HG02885 (cell line): ENCODE data around the gene DNAH17.

Source experiments
- ATAC-seq: cut with Tn5 transposase; IDR thresholded peaks from one replicate; pipeline ENCODE4 v1.9.1; 2021; ENCODE audit warnings: mild to moderate bottlenecking; ENCODE audit not compliant: unreplicated experiment, poor library complexity

DNAH17 gene

DNA sequence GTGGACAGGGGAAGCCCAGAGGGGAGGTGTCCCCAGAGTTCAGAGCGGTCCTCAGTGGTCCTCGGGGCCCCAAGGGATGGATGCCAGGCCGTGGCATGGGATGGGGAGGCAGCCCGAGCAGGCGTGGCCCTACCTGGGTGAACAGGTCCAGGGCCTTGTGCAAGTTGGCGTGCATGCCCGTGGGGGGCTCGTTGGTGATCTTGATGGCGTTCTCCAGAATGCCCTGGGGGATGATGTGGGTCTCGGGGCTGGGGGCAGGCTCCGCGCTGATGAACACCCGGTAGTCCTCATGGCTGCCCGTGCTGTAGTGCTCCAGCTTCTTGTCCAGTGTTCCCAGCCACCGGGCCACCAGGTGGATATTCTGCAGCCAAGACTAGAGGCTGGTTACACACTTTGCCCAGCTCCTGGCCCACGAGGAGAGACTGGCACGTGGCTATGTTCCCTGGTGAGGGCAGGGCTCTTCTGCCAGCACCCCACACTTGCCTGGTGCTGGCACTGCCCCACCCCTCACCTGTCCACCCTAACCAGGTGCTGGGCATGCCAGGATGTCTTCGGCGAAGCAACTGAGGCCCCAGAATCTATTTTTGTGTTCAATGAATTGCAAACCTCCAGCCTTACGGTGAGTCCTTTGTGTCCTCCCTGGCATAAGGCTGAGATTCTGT lies 139.6 kb downstream of the DNAH17 start:
- no peak for ATAC-seq

DNA sequence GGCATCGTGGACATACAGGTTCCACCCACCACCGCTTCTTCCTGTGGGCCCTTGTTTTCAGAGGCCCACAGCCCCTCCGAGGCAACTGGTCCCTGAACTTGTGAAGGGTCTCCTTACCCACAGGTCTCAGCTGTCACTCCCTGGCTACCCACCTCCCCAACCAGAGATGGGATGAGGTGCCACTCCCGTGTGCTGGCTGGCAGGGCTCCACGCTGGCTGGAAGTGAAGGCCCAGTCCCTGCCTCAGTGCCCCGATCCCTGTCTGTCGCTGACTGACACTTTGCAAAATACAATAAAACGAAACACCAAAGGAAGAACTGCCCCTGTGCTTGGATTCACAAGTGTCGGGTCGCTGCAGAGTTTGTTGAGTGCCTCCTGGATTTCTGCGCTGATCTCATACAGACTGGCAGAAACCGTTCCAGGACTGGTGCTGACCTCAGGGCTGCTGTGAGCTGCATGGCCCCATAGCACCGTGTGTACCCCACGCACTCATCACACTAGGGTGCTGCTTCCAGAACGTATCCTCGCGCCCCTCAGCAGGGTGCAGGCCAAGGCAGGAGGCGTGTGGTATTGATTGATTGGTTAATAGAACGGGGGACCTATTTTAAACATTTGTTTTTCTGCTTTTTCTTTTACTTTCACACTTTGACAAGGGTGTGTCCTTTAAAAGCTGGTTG lies 141.7 kb downstream of the DNAH17 start:
- no peak for ATAC-seq

DNA sequence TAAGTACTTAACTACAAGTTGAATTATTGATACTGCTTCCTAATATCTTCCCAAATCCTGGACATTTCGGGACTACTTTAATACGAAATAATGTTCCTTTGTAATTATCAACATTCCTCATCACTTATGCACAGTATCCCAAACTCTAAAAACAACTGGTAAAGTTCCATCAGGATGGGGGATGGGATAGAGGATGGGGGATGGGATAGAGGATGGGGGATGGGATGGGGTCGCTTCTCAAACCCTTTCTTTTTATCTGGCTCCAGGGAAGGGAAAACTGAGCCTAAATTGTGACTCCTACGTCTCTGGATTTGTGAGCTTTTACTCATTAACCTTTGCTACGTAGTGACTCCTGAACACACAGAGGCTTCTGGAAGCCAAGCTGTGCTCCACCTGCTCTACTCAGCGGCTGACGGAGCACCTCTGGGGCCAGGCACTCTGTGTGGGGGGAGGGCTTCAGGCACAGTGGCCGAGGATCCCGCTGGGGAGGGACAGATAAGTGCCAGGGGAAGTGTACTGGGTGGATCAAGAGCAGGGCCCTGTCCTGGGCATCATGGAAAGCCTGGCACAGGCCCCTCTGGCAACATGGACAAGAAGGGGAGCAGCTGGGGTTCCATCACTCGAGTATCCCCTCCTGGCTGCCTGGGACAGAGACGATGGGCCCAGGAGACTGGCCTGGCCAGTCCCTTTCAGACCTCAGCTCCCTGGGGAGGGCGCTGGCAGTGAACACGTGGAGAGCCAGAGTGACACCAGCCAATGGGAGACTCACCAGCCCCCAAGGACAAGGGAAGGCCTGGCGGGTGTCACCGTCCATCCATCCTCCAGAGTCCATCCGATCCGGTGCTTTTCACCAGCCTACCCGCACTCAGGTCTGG lies 142.5 kb downstream of the DNAH17 start:
- no peak for ATAC-seq

DNA sequence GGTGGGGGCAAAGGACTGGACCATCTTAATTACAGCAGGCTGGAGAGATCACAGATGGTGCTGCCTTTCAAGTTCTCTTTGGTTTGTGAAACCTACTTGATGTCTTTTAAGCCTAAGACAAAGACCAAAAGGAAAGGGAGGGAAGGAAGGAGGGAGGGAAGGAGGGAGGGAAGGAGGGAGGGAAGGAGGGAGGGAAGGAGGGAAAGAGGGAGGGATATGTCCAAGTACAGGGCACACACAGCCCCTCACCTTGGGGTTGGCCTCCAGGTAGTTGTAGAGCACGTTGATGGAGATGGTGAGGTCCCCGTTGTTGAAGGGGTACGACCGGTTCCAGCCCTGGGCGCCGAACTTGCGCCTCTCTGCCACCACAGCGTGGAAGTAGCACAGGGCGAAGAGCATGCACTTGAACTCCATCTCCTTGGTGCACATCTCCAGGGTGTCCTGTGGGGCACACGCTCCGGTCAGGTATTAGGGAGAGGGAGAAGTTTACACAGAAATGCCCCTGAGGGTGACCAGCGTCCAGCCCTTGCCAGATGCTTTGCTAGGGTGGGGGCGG lies 143.3 kb downstream of the DNAH17 start:
- no peak for ATAC-seq

DNA sequence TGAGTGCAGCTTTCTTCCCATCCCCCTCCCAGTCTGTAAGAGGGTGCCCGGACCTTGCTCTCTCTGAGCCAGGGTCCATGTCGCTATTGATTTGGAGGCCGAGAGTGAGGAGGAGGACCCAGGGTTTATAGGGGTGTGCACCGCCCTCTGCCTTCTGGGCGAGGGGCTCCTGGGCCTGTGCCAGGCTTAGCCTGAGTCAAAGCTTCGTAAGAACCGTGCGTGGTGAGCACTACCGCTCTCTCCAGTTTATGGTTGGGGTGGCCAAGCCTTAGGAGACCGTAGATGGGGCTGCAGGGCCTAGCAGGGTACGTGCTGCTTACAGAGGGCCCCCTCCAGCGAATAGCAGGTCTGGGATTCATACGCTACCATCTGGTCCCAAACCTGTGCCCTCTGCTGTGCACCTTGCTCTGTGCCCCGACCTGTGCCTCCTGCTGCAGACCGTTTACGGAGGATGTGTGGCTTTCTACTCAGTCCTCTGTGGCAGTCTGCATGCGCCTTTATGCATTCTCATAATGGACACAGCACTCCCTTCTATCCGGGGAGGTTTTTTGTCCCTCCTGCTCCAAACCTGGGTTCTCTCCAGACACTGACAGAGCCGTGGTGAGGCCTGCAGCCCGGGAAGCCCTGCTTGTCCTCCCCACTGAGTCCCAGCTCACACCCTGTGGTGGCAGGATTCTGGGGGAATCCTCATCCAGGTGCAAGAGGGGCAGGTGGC lies 144.0 kb downstream of the DNAH17 start:
- ATAC-seq, result no peak

DNA sequence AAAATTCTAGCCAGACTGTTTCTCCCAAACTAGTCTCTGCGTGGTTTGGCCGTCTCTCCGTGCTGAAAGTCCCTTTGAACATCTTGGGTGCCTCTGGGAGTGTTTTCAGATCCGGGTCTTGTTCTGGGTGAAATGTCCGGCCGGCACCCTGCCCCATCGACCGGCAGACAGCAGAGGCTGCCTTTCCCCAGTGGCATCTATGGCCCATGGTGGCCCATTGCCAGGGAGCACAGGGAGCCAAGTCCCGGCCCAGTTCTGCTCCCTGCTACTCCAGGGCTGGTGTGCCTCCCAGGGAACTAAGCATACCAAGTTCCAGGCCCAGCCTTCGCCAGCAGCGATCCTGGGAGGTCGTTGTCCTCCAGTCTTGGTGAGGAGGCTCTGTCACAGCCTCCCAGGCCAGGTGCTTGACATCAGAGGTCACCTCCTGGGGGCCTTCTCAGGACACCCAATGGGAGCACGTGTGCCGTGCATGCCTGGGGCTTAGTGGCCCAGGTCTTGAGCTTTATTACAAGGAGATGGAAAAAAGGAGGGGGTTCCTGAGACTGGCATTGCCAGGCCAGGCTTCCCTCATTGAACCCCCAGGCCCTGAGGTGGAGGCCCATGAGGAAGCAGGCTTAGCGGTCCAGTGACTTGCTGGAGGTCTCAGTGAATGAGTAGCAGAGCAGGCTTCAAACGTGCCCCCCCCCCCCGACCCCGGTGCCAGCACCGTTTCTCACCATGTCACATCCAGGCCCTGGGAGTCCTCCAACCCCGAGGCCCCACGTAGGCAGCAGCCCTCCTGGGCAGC lies 144.8 kb downstream of the DNAH17 start:
- no peak for ATAC-seq

DNA sequence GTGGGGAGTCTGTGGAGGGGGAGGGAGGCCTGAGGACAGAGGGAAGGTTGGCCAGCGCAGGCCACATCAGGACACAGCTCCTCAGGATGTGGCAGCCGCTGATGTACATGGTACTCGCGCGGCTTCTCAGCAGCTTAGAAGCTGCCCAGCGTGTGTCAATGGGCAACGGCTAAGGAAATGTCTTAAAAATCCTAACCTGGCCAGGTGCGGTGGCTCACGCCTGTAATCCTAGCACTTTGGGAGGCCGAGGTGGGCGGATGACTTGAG lies 145.6 kb downstream of the DNAH17 start:
- ATAC-seq, result no peak

DNA sequence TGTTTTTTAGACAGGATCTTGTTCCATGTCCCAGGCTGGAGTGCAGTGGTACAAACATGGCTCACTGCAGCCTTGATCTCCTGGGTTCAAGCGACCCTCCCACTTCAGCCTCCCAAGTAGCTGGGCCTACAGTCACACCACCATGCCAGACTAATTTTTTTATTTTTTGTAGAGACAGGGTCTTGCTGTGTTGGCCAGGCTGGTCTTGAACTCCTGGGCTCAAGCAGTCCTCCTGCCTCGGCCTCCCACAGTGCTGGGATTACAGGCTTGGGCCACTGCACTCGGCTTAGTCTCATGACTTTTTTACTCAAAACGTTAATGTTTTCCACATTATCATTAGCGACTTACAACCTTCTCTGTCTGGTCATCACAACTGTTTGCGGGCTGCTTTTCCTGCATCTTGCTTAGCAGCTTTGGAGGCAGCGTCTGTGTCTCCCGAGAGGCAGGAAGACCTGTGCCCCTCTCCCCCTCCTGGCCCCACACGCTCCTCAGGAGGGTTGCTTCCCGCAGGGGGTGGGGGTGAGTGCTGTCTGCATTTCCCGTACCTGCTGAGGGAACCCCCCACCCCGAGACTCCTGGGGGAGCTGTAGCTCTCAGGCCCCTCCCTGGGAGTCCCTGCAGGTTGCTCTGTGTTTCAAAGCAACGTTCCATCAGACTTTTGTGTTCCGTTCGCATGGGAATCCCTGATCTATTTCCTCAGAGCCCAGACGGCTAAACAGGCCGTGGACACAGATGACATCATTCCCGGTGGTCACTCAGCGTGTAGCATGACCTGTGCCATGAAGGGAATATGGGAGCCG lies 146.1 kb downstream of the DNAH17 start:
- ATAC-seq, result no peak

DNA sequence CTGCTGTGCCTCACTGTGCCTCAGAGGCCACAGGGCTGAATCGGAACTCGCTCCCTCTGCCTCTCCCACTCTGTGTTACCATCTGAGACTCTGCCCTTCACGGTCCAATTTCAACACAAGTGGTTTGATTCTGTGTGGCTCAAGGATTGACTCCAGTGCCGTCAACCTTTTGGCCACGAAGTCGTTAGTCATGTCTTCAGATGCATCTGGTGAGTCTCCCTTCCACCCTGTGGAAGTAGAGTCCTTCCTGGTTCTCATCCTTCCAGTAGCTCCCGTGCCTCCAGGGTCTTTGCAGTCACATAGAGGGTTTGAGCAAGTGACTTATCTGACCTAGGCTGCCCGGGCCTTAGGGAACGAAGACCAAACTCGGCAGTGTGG lies 147.6 kb downstream of the DNAH17 start:
- no peak for ATAC-seq

DNA sequence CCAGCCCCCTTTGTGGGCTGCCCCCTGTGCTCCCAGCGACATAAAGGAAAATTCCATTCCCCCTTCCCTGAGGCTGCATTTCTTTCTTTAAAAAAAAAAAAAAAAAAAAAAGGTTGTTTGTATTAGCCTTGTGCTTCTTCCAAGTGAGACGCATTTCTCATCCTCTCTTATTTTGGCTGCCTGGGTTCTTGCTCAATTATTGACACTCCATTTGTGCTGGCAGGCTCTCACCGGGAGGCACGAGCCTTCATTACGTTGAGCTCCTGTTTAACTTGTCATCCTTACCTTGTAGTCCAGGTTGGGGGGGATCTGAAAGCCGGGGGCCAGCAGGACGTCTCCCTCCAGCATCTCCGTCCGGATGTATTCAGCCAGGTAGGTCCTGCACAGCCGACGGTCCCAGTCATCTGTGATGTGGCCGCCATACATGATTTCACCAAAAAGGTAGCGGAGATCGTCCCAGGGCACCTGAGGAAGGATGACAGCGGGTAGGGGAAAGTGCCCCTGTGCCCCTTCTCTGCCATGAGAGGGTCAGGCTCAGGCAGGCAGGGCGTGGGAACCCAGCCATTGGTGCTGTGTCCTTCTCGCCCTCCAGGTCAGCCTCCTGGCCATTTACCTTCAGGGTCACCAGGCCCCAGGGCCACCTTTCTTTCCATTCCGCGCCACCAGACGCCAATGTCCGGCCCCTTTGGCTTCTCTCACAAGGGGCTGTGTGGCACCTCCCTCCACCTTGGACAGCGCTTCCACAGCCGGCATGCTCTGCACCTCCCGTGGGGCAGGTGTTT lies 148.2 kb downstream of the DNAH17 start:
- ATAC-seq, result no peak

DNA sequence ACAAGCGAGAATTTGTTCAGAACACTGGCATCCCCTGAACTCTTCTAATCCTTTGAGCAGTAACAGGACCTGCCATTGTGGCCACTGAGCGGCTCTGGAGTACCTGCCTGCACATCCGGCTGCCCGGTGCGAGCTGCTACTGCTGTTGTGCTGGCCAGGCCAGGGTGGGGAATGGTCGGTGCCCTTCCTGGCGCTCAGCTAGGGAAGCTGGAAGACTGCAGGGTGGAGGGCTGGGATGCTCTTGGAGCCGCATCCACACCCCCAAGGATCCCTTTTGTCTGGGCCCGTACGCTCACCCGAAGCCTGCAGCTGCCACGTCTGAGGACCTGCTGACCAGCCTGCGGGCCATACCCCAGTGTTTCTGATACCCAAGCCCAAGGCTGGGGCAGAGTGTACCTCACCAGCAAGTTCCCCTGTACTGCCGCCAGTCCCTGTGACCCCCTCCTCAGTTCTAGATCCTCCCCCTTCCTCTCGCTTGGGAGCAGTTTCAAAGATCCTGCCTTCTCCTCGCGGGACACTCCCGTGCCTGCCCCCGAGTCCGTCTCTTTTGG lies 149.1 kb downstream of the DNAH17 start:
- no peak for ATAC-seq

DNA sequence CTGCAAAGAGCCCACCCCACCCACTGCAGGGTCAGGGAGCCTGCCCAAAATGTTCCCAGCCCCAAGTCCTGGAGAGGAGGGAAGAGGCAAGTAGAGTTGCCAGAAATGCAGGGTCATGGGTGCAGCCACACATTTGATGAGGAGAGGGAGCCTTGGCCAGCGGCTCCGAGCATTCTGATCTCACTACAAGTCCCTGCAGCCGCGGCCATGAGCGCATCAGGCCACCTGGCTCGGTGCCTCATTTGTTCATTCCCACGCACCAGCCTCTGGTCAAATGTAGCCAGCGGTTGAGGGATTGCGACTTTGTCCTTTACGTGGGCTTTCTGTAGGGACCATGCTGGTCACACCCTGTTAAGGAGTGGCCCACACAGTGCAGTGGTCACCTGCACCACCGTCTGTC lies 150.1 kb downstream of the DNAH17 start:
- ATAC-seq, result no peak

DNA sequence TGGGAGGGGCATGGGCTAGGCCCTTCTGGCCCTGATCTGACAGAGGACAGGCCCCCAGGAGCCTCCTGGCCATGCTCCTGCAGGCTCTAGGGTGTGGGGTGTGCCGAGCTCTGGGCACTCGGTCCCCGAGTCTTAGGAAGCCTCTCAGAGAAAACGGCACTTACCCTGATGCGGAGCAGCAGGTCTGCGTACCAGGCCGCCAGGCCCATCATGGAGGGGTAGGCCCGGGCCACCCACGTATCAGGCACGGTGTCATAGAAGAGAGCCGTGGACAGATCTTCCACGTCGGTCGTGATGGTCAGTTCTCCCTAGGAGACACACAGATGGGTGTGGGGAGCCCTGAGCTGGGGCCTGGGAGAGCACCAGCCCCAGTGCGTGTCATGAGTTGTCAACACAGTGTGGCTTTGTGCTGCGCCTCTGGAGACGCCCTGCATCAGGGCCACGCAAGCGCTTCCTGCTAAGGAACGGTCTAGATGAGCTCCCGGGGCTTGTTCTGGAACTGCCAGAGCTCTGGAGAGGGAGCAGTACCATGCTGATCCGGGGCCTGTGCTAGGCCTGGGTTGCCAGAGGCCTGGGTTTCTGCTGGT lies 150.8 kb downstream of the DNAH17 start:
- no peak for ATAC-seq

DNA sequence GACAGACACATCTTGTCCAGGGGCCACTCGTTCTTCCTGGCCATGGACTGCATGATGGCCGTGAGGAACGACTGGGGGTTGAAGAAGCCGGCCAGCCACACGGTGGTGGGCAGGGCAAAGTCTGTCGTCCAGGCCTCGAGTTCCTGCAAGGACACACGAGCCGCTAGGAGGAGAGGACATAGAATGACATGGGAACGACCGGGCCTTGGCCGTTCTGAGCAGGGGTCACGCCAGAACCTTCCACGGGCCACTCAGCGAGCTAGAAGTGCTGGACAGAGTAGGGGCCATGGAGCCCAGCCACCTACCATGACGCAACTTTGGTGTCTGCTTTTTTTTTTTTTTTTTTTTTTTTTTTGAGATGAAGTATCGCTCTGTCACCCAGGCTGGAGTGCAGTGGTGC lies 151.8 kb downstream of the DNAH17 start:
- no peak for ATAC-seq

DNA sequence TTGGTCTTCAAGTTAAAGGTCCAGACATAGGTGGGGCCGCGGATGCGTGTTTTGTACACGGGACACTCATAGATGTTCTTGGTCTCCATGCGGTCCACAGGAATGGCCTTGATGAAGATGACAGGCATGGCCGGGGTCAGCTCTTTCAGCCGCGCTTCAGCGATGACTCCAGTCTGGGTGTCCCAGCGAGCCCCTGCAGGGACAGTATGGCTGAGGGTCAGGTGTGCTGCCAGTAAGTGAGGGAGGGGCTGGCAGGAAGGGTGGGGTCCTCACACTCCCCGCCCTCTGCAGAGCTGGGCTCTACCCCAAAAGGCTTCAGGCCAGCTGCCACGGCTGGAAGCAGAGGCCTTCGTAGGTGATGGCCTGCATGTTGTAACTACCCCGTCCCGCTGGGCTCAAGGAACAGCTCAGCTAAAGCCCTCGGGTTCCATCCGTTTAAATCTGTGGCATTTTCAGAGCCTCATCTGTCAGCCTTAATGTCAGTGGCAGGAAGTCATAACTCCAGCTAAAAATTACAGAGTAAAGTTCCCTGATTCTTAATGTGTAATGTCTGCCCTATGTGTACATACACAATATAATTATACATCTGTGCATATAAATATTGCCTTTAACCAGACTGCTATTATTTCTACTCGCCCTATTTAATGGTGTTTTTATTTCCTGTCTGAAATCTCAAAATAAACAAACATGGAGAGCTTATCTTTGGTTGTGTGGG lies 153.1 kb downstream of the DNAH17 start:
- ATAC-seq, result no peak

DNA sequence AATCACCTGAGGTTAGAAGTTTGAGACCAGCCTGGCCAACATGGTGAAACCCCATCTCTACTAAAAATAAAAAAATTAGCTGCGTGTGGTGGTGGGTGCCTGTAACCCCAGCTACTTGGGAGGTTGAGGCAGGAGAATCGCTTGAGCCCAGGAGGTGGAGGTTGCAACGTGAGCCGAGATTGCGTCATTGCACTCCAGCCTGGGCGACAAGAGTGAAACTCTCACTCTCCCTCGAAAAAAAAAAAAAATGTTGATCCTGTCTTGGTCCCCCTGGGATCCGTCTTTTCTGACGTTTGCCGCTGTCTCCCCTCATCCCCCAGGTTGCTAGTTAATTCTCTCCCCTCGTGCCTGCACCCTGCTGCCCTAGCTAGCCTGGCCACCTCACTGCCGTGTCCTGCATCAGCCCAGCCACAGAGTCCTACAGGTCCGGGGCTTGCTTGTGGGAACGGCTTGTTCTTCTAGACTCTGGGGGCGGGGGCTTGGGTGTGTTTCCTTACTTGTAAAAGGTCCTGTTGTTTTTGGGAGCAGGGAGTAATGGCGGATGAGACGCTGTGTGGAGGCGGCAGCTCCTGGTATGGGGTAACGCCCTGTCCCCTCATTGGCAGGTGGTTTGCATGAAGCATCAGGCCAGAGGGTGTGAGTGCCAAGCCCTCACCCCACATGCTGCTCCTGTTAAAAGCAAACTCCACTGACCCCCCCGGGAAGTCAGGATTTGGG lies 154.2 kb downstream of the DNAH17 start:
- ATAC-seq, result no peak

DNA sequence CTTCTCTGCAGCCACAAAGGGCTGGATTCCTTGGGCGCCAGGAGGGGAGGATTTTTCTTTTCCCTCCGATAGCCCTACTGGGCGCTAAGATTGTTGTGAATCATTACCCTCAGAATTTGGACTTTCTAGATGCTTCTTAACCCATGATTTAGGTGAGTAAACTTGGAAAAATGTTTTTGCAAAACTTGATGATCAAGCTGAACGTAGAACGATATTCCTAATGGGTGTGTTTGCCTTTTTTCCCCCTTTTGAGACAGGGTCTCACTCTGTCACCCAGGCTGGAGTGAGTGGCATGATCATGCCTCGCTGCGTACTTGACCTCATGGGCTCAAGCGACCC lies 155.0 kb downstream of the DNAH17 start:
- no peak for ATAC-seq
